ENCODE data around the gene PTGFRN.
"Not testable (repeated sequence)": the region's sequence is repeated elsewhere in the genome, so short reads cannot be mapped to it uniquely, and the experiment has no call there.

The PTGFRN gene

GRCh38 chr1:116968724-116969123 is 59.0 kb downstream of the PTGFRN start:
- DNase-seq (ENCODE audit: low read depth in 1 of 2, low spot score in 1 of 2): no peak

GRCh38 chr1:116971258-116971860 is 61.6 kb downstream of the PTGFRN start:
- DNase-seq (ENCODE audit: low read depth in 1 of 2, low spot score in 1 of 2): no peak

- DNase-seq (ENCODE audit: low read depth in 1 of 2, low spot score in 1 of 2): no peak
Measured at GRCh38 chr1:116971965-116972673, 62.4 kb downstream of the PTGFRN start.

- no peak for DNase-seq (ENCODE audit: low read depth in 1 of 2, low spot score in 1 of 2)
Measured at GRCh38 chr1:116972674-116973030, 62.9 kb downstream of the PTGFRN start.

- not testable (repeated sequence) for DNase-seq (ENCODE audit: low read depth in 1 of 2, low spot score in 1 of 2)
Measured at GRCh38 chr1:116980309-116980708, 70.6 kb downstream of the PTGFRN start.

- DNase-seq (ENCODE audit: low read depth in 1 of 2, low spot score in 1 of 2): no peak
Measured at GRCh38 chr1:116981521-116982037, 71.9 kb downstream of the PTGFRN start.

GRCh38 chr1:116982319-116983004 is 72.7 kb downstream of the PTGFRN start:
- DNase-seq (ENCODE audit: low read depth in 1 of 2, low spot score in 1 of 2): no peak

GRCh38 chr1:116983112-116983511 is 73.4 kb downstream of the PTGFRN start:
- DNase-seq (ENCODE audit: low read depth in 1 of 2, low spot score in 1 of 2): no peak

GRCh38 chr1:116983678-116984077 is 74.0 kb downstream of the PTGFRN start:
- no peak for DNase-seq (ENCODE audit: low read depth in 1 of 2, low spot score in 1 of 2)

GRCh38 chr1:116984406-116985160 is 74.9 kb downstream of the PTGFRN start:
- no peak for DNase-seq (ENCODE audit: low read depth in 1 of 2, low spot score in 1 of 2)

GRCh38 chr1:116986421-116987255 is 76.9 kb downstream of the PTGFRN start:
- DNase-seq (ENCODE audit: low read depth in 1 of 2, low spot score in 1 of 2): peak; percentile 17 to 25

- peak; percentile 40 to 58 for DNase-seq (ENCODE audit: low read depth in 1 of 2, low spot score in 1 of 2)
Measured at GRCh38 chr1:116987256-116987555, 77.5 kb downstream of the PTGFRN start.

- no peak for DNase-seq (ENCODE audit: low read depth in 1 of 2, low spot score in 1 of 2)
Measured at GRCh38 chr1:116988248-116988647, 78.5 kb downstream of the PTGFRN start.

- no peak for DNase-seq (ENCODE audit: low read depth in 1 of 2, low spot score in 1 of 2)
Measured at GRCh38 chr1:116988908-116989307, 79.2 kb downstream of the PTGFRN start.

- DNase-seq (ENCODE audit: low read depth in 1 of 2, low spot score in 1 of 2): no peak
Measured at GRCh38 chr1:116989835-116990234, 80.1 kb downstream of the PTGFRN start.

- DNase-seq (ENCODE audit: low read depth in 1 of 2, low spot score in 1 of 2): no peak
Measured at GRCh38 chr1:116990612-116991151, 81.0 kb downstream of the PTGFRN start.

GRCh38 chr1:116991171-116991845 is 81.6 kb downstream of the PTGFRN start:
- no peak for DNase-seq (ENCODE audit: low read depth in 1 of 2, low spot score in 1 of 2)

- DNase-seq (ENCODE audit: low read depth in 1 of 2, low spot score in 1 of 2): no peak
Measured at GRCh38 chr1:116991918-116992317, 82.2 kb downstream of the PTGFRN start.

- DNase-seq (ENCODE audit: low read depth in 1 of 2, low spot score in 1 of 2): no peak
Measured at GRCh38 chr1:116993286-116993685, 83.6 kb downstream of the PTGFRN start.

- no peak for DNase-seq (ENCODE audit: low read depth in 1 of 2, low spot score in 1 of 2)
Measured at GRCh38 chr1:116994411-116994810, 84.7 kb downstream of the PTGFRN start.

Measured in stimulated activated CD4-positive, alpha-beta T cell treated with anti-CD3 and anti-CD28 coated beads, Interleukin-15, amount 100 ng/mL, for 1 hour (primary cell).